Ovary (tissue), 3 donors: ENCODE measurements around the gene DAAM1.

ENCODE experiments used
- EP300 ChIP-seq: sonication (generic); formaldehyde crosslinking; IDR thresholded peaks from one replicate; pipeline ENCODE4 v1.6.1; 2017; ENCODE audit warnings: antibody characterized with exemption
- POLR2A ChIP-seq: fragments of 450-650 bp; IDR thresholded peaks from one replicate; pipeline ENCODE4 v1.6.1; 2017; ENCODE audit warnings: antibody characterized with exemption, mild to moderate bottlenecking, moderate library complexity
- TF ChIP-seq, protein P1 (sequence below), 3 donors: fragments of 450-650 bp in 2 of 3; fragments of 200-600 bp in 1 of 3; IDR thresholded peaks; one replicate each; pipeline versions ENCODE4 v1.5.1 to v1.8.0; 2016 to 2022; ENCODE audit warnings: antibody characterized with exemption in 3 of 3, mild to moderate bottlenecking in 1 of 3
- donor health status: DM: no; HTN: no; CAD: no.

DNA sequence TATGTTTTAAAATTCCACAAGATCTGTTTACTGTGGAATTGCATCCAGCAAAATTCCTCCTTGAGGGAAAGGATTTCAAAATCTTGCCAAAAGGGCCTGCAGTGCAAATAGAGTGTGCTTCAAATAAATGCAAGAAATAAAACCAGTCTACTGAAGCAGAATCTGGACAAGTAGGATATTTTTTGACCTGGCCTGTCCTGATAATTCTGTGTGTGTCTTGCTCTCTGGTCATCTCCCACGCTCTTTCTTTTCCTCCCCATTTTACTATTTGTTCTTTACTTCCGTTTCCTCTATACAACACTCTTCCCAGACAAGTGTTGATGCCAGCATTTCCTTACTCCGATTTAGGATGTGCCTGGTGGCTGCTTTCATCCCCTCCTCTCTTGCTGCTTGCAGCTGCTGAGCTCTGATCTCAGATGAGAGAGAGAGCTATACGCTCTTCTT lies 160.8 kb downstream of the DAAM1 start:
- TF ChIP-seq, protein P1, sequence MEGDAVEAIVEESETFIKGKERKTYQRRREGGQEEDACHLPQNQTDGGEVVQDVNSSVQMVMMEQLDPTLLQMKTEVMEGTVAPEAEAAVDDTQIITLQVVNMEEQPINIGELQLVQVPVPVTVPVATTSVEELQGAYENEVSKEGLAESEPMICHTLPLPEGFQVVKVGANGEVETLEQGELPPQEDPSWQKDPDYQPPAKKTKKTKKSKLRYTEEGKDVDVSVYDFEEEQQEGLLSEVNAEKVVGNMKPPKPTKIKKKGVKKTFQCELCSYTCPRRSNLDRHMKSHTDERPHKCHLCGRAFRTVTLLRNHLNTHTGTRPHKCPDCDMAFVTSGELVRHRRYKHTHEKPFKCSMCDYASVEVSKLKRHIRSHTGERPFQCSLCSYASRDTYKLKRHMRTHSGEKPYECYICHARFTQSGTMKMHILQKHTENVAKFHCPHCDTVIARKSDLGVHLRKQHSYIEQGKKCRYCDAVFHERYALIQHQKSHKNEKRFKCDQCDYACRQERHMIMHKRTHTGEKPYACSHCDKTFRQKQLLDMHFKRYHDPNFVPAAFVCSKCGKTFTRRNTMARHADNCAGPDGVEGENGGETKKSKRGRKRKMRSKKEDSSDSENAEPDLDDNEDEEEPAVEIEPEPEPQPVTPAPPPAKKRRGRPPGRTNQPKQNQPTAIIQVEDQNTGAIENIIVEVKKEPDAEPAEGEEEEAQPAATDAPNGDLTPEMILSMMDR (IDR thresholded peaks at IDR 0.05): no peak
- no peak for TF ChIP-seq POLR2A
- TF ChIP-seq EP300: no peak
